SK-N-MC (cell line): ENCODE results near the gene KRT16.

Experiments used
- DNase-seq: peaks from one replicate; pipeline ENCODE4 v3.0.0-alpha.2; 2011; ENCODE audit warnings: low read depth, low spot score
- H3K27ac ChIP-seq: fragments of 200-600 bp; sonication (generic); 2 replicates; pipeline ENCODE4 v1.5.1; 2016; ENCODE audit warnings: mixed run types
- H3K36me3 ChIP-seq: fragments of 200-600 bp; sonication (generic); 2 replicates; pipeline ENCODE4 v1.6.1; 2017; ENCODE audit warnings: antibody characterized with exemption, low read length, mixed read lengths; ENCODE audit not compliant: insufficient read depth
- H3K4me3 ChIP-seq: fragments of 200-600 bp; sonication (generic); 2 replicates; pipeline ENCODE4 v1.5.1; 2016
- H3K9ac ChIP-seq: fragments of 200-600 bp; sonication (generic); 2 replicates; pipeline ENCODE4 v1.8.0; 2017; ENCODE audit warnings: mixed run types, mixed read lengths; ENCODE audit not compliant: insufficient read length
- H3K9me3 ChIP-seq: fragments of 200-600 bp; sonication (generic); 2 replicates; pipeline ENCODE4 v1.6.1; 2017; ENCODE audit warnings: low read depth, mild to moderate bottlenecking, antibody characterized with exemption, low read length, moderate library complexity, mixed read lengths
- EZH2 ChIP-seq: fragments of 200-600 bp; sonication (generic); IDR thresholded peaks from one replicate; pipeline ENCODE4 v1.6.1; 2017; ENCODE audit warnings: antibody characterized with exemption
- FOXP2 ChIP-seq: optimal IDR thresholded peaks from 2 replicates; pipeline ENCODE3; 2011; ENCODE audit warnings: mild to moderate bottlenecking, moderate library complexity; ENCODE audit not compliant: insufficient read depth; ENCODE audit errors: extremely low read length, control extremely low read depth
- POLR2AphosphoS5 ChIP-seq: IDR thresholded peaks from 2 replicates; pipeline ENCODE4 v1.6.1; 2012; ENCODE audit warnings: mild to moderate bottlenecking, low read depth, low read length, borderline replicate concordance

KRT16 gene

DNA sequence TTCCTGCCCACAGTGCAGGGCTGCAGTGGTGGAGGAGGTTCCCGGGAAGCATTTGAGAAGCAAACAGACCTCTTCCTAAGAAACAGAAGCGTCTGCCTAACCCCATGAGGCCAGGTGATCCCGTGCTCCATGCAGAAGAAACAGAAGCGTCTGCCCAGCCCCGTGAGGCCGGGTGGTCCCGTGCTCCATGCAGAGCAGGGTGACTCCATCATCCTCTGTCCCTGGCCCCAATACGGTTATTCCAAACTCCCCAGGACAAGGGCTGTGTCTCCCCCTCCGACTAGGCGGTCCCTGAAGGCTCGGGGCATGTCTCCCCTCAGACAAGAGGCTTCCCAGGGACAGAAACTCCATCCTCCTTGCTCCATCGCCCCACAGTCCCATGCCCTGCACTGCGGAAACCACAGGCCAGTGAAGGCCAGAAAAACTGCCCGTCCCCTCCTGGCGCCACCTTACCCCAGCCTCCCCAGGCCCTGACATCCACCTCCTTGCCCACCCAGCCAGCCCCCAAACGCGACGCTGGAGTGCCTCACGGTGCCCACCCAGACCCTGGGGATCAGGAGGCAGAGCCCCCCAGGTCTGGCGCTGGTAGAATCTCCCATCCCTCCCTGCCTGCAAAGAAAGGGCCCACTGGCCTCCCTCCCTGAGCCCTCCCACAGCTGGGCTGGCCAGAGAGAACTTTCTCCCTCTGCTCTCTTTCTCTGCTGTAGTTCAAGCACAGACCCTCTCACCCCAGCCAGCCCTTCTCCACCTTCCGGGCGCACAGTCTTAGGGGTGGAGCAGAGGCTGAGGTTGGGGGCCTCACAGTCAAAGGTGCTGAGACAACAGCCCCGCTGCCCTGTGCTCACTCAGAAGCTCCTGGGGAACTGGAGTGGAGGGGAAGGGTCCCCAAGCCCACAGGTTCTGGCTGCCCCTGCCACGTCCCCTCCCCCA is 42.4 kb upstream of the KRT16 start:
- Histone ChIP-seq H3K9me3 (no peaks in the 10 kb centered on the region), H3K9ac (peak overlapping the region; percentile 34), H3K27ac (peak overlapping the region; percentile 60), H3K36me3 (no peaks in the 10 kb centered on the region), H3K4me3 (no peak overlapping the region)
- TF ChIP-seq FOXP2: no peak
- TF ChIP-seq POLR2AphosphoS5: no peak
- TF ChIP-seq EZH2: no peak
- no peak for DNase-seq

DNA sequence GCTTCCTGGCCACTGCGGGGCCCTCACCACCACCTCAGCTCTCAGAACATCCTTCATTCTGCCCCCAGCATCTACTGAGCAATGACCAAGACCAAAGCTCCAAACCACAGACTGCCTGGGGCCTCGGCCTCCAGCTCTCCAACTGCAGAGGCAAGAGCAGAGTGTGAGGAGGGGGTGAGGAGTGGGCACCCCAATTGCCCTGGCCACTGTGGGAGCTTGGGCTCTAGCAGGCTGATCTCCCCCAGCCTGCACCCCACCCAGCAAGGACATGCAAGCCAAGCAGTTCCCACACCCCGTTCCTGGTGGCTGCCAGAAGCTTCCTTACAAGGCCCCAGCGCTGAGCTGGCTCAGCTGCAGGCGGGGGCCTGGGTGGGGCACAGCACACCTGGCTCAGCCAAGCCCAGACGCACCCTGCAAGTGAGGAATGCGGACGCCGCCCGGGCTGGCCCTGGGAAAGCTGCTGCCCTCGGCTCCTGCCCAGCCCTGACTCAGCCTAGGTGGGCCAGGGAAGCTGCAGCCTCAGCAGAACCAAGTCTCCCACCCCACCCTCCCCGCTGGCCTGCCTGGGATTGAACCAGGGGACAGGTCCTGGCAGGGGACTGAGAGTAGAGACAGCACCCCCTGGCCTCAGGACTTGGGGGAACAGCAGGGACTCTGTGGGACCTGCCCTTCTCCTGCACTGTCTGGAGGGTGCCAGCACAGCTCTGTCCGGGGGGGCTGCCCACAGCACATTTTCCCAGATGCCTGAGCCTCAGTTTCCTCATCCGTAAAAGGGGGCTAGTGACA is 41.5 kb upstream of the KRT16 start:
- Histone ChIP-seq H3K9me3 (no peaks in the 10 kb centered on the region), H3K36me3 (no peaks in the 10 kb centered on the region), H3K4me3 (no peak overlapping the region), H3K27ac (peak overlapping the region; percentile 10; the same call in 1 of the 2 replicates), H3K9ac (no peak overlapping the region)
- TF ChIP-seq EZH2 (no peak), FOXP2 (no peak), POLR2AphosphoS5 (no peak)
- no peak for DNase-seq

- Histone ChIP-seq H3K9ac (no peak overlapping the region), H3K27ac (no peak overlapping the region)
These were observed 40.9 kb upstream of the KRT16 start for GRCh38 chr17:41653421-41653820.

GRCh38 chr17:41652461-41652970 is 39.9 kb upstream of the KRT16 start:
- DNase-seq: no peak
- Histone ChIP-seq H3K4me3 (no peak overlapping the region), H3K9me3 (no peaks in the 10 kb centered on the region), H3K27ac (0 out of 2 replicates have a peak overlapping the region, but pooled peaks have one; percentile 14), H3K9ac (no peak overlapping the region), H3K36me3 (no peaks in the 10 kb centered on the region)
- TF ChIP-seq EZH2 (no peak), POLR2AphosphoS5 (no peak), FOXP2 (no peak)

More at GRCh38 chr17:41653421-41653820, 40.9 kb upstream of the KRT16 start:
- TF ChIP-seq POLR2AphosphoS5 (no peak), FOXP2 (no peak)
- DNase-seq: no peak
- H3K36me3 ChIP-seq: no peaks in the 10 kb centered on the region
- H3K4me3 ChIP-seq: no peak overlapping the region
- H3K9me3 ChIP-seq: no peaks in the 10 kb centered on the region

DNA sequence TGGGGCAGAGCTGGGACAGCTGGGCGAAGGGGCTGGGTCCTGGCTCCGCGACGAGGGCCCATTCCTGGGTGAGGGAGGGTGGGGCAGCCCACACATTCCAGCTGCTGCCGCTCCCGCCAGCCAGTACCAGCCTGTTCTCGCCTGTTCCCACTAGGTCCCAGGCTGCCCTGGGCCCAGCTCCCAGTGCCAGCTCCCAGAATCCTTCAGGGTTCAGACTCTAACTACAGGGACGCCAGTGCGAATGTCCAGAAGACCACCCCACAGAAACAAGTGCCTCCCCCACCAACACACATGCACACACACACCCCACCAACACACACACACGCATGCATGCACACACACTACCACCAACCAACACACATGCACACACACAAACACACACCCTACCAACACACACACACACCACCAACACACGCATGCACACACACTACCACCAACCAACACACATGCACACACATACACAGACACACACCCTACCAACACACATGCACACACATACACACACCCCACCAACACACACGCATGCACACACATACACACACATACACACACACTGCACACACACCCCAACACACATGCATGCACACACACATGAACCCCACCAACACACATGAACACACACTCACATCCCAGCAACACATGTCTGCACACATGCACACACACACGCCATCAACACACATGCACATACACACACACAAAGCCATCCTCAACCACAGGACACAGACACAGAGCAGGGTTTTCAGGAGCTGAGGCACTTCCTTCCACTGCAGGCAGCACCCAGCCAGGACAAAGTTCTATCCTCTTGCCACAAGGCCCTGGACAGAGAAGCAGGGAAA is 39.3 kb upstream of the KRT16 start:
- no peak overlapping the region for H3K4me3 ChIP-seq
- 0 out of 2 replicates have a peak overlapping the region, but pooled peaks have one; percentile 31 for H3K27ac ChIP-seq
- H3K9me3 ChIP-seq: no peaks in the 10 kb centered on the region
- no peak overlapping the region for H3K9ac ChIP-seq
- no peak for DNase-seq
- H3K36me3 ChIP-seq: no peaks in the 10 kb centered on the region
- TF ChIP-seq FOXP2 (no peak), POLR2AphosphoS5 (no peak), EZH2 (no peak)

DNA sequence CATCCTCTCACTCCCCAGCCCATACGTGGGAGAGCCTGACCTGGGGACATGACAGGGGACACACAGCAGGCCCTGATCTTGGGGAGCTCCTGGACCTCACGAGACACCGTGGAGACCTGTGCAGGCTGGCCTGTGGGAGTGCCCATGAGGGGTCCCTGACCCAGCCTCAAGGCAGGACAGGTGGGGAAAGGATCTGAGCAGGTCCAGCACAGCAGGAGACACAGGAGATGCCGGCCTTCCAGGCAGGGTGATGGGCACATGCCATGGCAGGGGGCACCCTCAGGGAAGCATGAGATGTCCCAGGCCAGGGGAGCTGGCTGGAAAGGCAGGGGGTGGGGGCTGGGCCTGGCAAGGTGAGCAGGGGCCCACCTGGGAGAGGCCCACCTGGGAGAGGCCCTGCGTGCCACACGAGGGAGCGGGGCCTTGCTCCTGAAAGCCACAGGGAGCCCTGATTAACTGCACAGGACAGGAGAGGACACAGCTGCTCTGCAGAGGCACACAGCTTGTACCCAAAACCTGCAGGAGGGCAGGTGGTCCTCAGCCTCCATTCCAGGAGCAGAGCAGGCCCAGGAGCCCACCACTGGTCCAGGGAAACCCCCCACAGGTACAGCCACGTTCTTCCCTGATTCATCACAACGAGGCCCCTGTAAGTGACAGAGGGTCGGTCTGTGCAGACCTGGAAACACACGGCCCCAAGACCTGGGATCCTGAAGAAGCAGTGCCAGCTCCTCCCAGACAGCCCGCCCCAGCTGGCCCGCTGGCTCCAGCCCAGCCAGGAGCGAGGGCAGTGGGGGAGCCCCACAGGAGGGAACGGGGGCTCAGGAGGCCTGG is 38.4 kb upstream of the KRT16 start:
- no peak for DNase-seq
- H3K9ac ChIP-seq: no peak overlapping the region

GRCh38 chr17:41649923-41650519 is 37.5 kb upstream of the KRT16 start:
- no peak overlapping the region for H3K9ac ChIP-seq
- no peaks in the 10 kb centered on the region for H3K9me3 ChIP-seq
- no peak overlapping the region for H3K4me3 ChIP-seq
- H3K27ac ChIP-seq: peak overlapping the region; percentile 89
- TF ChIP-seq POLR2AphosphoS5 (no peak), FOXP2 (no peak), EZH2 (no peak)
- no peaks in the 10 kb centered on the region for H3K36me3 ChIP-seq
- DNase-seq: no peak

More for the DNA sequence above, 38.4 kb upstream of the KRT16 start:
- Histone ChIP-seq H3K36me3 (no peaks in the 10 kb centered on the region), H3K27ac (peak overlapping the region; percentile 89), H3K4me3 (no peak overlapping the region), H3K9me3 (no peaks in the 10 kb centered on the region)
- no peak for TF ChIP-seq FOXP2
- TF ChIP-seq POLR2AphosphoS5: no peak
- no peak for TF ChIP-seq EZH2
